Panc1 (cell line): ENCODE results near the gene MRPL55. TPM values are rescaled to one million over a fixed set of nuclear protein-coding genes. Genes with fewer than 3 reads are reported as not detected.

Source experiments
- ATAC-seq: fragments of 200-7000 bp; cut with Tn5 transposase; 2 replicates; pipeline ENCODE4 v1.9.1; 2020; ENCODE audit warnings: mild to moderate bottlenecking, moderate library complexity
- BruUV-seq: library from RNA; stranded (reverse); fragments of 400-500 nt; replicated peaks from 2 replicates; lab custom pipeline; 2021; lab: Mats Ljungman, UMichigan
- CTCF ChIA-PET: fragments of 300-600 bp; sonication (Branson Sonifier 250); formaldehyde crosslinking; loops from one replicate; lab custom pipeline; 2022; ENCODE audit warnings: antibody characterized with exemption; lab: Charles Lee
- POLR2A ChIA-PET: fragments of 300-600 bp; sonication (Branson Sonifier 250); formaldehyde crosslinking; loops from one replicate; lab custom pipeline; 2022; ENCODE audit warnings: antibody characterized with exemption; lab: Charles Lee
- DNase-seq: peaks from one replicate; pipeline ENCODE4 v3.0.0-alpha.2; 2010; ENCODE audit warnings: low read depth, low spot score
- H3K27ac ChIP-seq: 2 replicates; pipeline ENCODE4 v1.5.1; 2011; ENCODE audit warnings: mild to moderate bottlenecking, low read length, inconsistent platforms
- H3K27me3 ChIP-seq: fragments of 200-500 bp; sonication (Bioruptor generic); 2 replicates; pipeline ENCODE4 v1.6.0; 2014; ENCODE audit warnings: low read length, inconsistent platforms; ENCODE audit not compliant: control insufficient read depth, insufficient read depth
- H3K36me3 ChIP-seq: fragments of 200-500 bp; sonication (Bioruptor generic); 2 replicates; pipeline ENCODE4 v1.5.1; 2014; ENCODE audit warnings: inconsistent platforms, mild to moderate bottlenecking, low read length, moderate library complexity; ENCODE audit not compliant: control insufficient read depth, insufficient read depth
- H3K4me1 ChIP-seq: 2 replicates; pipeline ENCODE4 v1.5.1; 2011; ENCODE audit warnings: inconsistent platforms, mild to moderate bottlenecking, low read length, moderate library complexity; ENCODE audit not compliant: control insufficient read depth, insufficient read depth
- H3K4me3 ChIP-seq, 2 experiments: 2 replicates each; pipeline ENCODE4 v1.5.1; 2011 to 2012; ENCODE audit warnings: low read depth in 2 of 2, low read length in 2 of 2, mild to moderate bottlenecking in 2 of 2, inconsistent platforms in 1 of 2, moderate library complexity in 1 of 2
- H3K9me3 ChIP-seq: fragments of 200-500 bp; sonication (Bioruptor generic); 2 replicates; pipeline ENCODE4 v1.5.1; 2014; ENCODE audit warnings: low read depth, mild to moderate bottlenecking, inconsistent platforms, low read length, moderate library complexity; ENCODE audit not compliant: control insufficient read depth, insufficient read depth
- CTCF ChIP-seq: fragments of 450-650 bp; IDR thresholded peaks from 2 replicates; pipeline ENCODE4 v1.5.1; 2017; ENCODE audit warnings: mild to moderate bottlenecking
- POLR2AphosphoS5 ChIP-seq: IDR thresholded peaks from 2 replicates; pipeline ENCODE4 v1.6.1; 2012; ENCODE audit warnings: mild to moderate bottlenecking, low read depth, low read length, moderate library complexity
- SIN3A ChIP-seq: IDR thresholded peaks from 2 replicates; pipeline ENCODE4 v1.6.1; 2012; ENCODE audit warnings: low read depth, mild to moderate bottlenecking, low read length, moderate library complexity, borderline replicate concordance; ENCODE audit not compliant: insufficient read depth
- TCF7L2 ChIP-seq: IDR thresholded peaks from 2 replicates; pipeline ENCODE4 v1.6.1; 2011; ENCODE audit warnings: mild to moderate bottlenecking, low read depth, low read length, inconsistent platforms
- in situ Hi-C: cut with HindIII; loops from 2 replicates; pipeline ENCODE4 v1.10.0; 2016; ENCODE audit warnings: low sequenced_read_pairs, low pct_unique_long_range_greater_than_20kb
- intact Hi-C: fragments of 100-400 bp; cut with micrococcal nuclease; formaldehyde crosslinking; loops from one replicate; pipeline ENCODE4 v1.10.0; 2022; ENCODE audit not compliant: unreplicated experiment
- total RNA-seq: library from RNA; stranded (reverse); gene quantifications from one replicate; pipeline ENCODE4 v1.2.1, GENCODE V29; 2021; ENCODE audit not compliant: unreplicated experiment
- TF ChIP-seq, protein P1 (sequence below), 2 experiments: IDR thresholded peaks; 2 replicates each; pipeline ENCODE4 v1.6.1; 2011 to 2012; ENCODE audit warnings: low read depth in 2 of 2, control low read depth in 1 of 2, low read length in 1 of 2, mild to moderate bottlenecking in 1 of 2, moderate library complexity in 1 of 2; ENCODE audit not compliant: insufficient read depth in 1 of 2

MRPL55 gene
- total RNA-seq, 1 experiment from 2014 or later, result 53.0 TPM

DNA sequence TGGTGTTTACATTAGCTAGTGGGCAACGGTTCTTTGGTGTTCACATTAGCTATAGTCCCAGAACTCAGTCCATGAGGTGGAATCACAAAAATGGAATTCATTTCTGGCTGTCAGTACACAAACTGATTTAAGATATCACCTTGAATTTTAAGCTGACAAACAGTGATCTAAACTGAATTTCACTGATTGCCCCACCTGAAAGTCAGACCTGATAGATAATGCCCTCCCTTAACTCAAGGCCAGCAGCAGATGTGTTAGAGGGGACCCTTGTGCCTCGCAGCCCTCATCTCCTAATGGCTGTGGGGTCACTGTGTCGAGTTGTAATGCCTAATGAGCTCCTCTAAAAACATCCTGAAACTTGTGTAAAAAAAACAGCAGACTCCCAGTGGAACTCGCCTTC lies 18.0 kb downstream of the MRPL55 start:
- Histone ChIP-seq H3K4me1 (peaks cover 47% of the 10 kb centered on the region), H3K36me3 (no peaks in the 10 kb centered on the region), H3K4me3 (no peak overlapping the region), H3K9me3 (peaks cover 3% of the 10 kb centered on the region; the same call in 1 of the 2 replicates), H3K27ac (no peak overlapping the region; the same call in 1 of the 2 replicates), H3K27me3 (no peaks in the 10 kb centered on the region)
- CTCF ChIA-PET, result interaction anchor here (0.6 kb wide), 1 partner anchor 13 kb away, joined by 3 read pairs; no protein-coding TSS in a partner anchor
- ATAC-seq (no peak), DNase-seq (no peak)
- BruUV-seq, result no TSS peak
- POLR2A ChIA-PET, result interaction anchor here (0.6 kb wide), 1 partner anchor 1867 kb away, joined by 3 read pairs; no protein-coding TSS in a partner anchor
- intact Hi-C loops (no loop called here), in situ Hi-C loops (no loop called here)
- TF ChIP-seq POLR2AphosphoS5, result no peak
- TF ChIP-seq CTCF, result no peak
- no peak for TF ChIP-seq TCF7L2
- no peak for TF ChIP-seq SIN3A
- TF ChIP-seq, protein P1, sequence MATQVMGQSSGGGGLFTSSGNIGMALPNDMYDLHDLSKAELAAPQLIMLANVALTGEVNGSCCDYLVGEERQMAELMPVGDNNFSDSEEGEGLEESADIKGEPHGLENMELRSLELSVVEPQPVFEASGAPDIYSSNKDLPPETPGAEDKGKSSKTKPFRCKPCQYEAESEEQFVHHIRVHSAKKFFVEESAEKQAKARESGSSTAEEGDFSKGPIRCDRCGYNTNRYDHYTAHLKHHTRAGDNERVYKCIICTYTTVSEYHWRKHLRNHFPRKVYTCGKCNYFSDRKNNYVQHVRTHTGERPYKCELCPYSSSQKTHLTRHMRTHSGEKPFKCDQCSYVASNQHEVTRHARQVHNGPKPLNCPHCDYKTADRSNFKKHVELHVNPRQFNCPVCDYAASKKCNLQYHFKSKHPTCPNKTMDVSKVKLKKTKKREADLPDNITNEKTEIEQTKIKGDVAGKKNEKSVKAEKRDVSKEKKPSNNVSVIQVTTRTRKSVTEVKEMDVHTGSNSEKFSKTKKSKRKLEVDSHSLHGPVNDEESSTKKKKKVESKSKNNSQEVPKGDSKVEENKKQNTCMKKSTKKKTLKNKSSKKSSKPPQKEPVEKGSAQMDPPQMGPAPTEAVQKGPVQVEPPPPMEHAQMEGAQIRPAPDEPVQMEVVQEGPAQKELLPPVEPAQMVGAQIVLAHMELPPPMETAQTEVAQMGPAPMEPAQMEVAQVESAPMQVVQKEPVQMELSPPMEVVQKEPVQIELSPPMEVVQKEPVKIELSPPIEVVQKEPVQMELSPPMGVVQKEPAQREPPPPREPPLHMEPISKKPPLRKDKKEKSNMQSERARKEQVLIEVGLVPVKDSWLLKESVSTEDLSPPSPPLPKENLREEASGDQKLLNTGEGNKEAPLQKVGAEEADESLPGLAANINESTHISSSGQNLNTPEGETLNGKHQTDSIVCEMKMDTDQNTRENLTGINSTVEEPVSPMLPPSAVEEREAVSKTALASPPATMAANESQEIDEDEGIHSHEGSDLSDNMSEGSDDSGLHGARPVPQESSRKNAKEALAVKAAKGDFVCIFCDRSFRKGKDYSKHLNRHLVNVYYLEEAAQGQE (IDR thresholded peaks at IDR 0.05; ENCODE audit: insufficient read depth in 1 of 2, low read depth in 2 of 2, low read length in 1 of 2), result no peak

DNA sequence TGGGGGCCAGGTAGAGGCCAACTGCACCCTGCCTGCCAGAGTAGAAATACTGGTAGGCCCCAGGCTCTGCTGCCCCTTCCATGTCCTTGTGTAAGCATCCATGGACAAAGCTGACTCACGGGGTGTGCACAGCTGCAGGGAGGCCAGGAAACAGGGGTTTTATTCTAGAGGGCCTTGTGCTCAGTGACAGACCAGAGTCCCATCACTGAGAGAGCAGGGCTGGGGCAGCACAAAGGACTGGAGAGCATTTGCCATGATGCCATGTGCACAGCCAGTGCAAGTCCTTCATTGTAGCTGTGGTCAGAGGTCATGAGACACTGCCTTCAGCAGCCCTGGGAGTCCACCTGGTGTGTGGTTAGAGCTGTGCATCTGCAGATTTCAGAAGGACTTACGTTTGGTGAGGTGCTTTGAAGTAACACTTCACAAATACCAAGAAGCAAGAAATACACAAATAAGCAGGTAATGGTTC lies 18.5 kb downstream of the MRPL55 start:
- H3K9me3 ChIP-seq, result peaks cover 3% of the 10 kb centered on the region; the same call in 1 of the 2 replicates
- peaks cover 51% of the 10 kb centered on the region for H3K4me1 ChIP-seq
- no peak for DNase-seq
- no TSS peak for BruUV-seq
- no peaks in the 10 kb centered on the region for H3K27me3 ChIP-seq
- ATAC-seq, result 0 out of 2 replicates have a peak, but pooled peaks have one; percentile 17
- ChIA-PET POLR2A (interaction anchor here (0.6 kb wide), 1 partner anchor 1867 kb away, joined by 3 read pairs; no protein-coding TSS in a partner anchor), CTCF (interaction anchor here (0.6 kb wide), 2 partner anchors 12 to 811 kb away, joined by 3 read pairs; no protein-coding TSS in a partner anchor)
- no peak overlapping the region for H3K4me3 ChIP-seq
- H3K27ac ChIP-seq, result no peak overlapping the region; the same call in 1 of the 2 replicates
- in situ Hi-C loops, result no loop called here
- intact Hi-C loops, result no loop called here
- no peaks in the 10 kb centered on the region for H3K36me3 ChIP-seq
- no peak for TF ChIP-seq SIN3A
- TF ChIP-seq, protein P1 (IDR thresholded peaks at IDR 0.05; ENCODE audit: insufficient read depth in 1 of 2, low read depth in 2 of 2, low read length in 1 of 2), result no peak
- no peak for TF ChIP-seq TCF7L2
- TF ChIP-seq CTCF, result no peak
- no peak for TF ChIP-seq POLR2AphosphoS5
